B cell (primary cell): ENCODE data around the gene SCAMP1. TPM values are rescaled to one million over a fixed set of nuclear protein-coding genes. Genes with fewer than 3 reads are reported as not detected.

Experiments used
- ATAC-seq: fragments of 200-7000 bp; cut with Tn5 transposase; one replicate; pipeline ENCODE4 v1.10.0; 2021; ENCODE audit warnings: low read depth, mild to moderate bottlenecking, moderate number of reproducible peaks, moderate library complexity
- CTCF ChIA-PET: fragments of 350-600 bp; sonication (Branson Sonifier 250); formaldehyde crosslinking; loops from one replicate; lab custom pipeline; 2021; ENCODE audit warnings: antibody characterized with exemption, inconsistent platforms; lab: Charles Lee
- POLR2A ChIA-PET: fragments of 350-600 bp; sonication (Branson Sonifier 250); formaldehyde crosslinking; loops from one replicate; lab custom pipeline; 2021; ENCODE audit warnings: antibody characterized with exemption; lab: Charles Lee
- DNase-seq: peaks from one replicate; pipeline ENCODE4 v3.0.0; 2013
- H2AFZ ChIP-seq: 2 replicates; pipeline ENCODE4 v1.6.1; 2012; ENCODE audit warnings: mild to moderate bottlenecking, low read depth, low read length; ENCODE audit not compliant: insufficient read depth, poor library complexity, severe bottlenecking
- H3K27ac ChIP-seq, 2 donors: 1 replicate in 1 of 2; 2 replicates in 1 of 2; pipeline ENCODE4 v1.5.1; 2012 to 2013; ENCODE audit warnings: low read length in 2 of 2, mild to moderate bottlenecking in 2 of 2, moderate library complexity in 1 of 2
- H3K27me3 ChIP-seq, 4 experiments: fragments of 200-600 bp in 1 of 4; sonication (generic) in 1 of 4; replicated peaks in 1 of 4; 1 replicate in 2 of 4; 2 replicates in 2 of 4; pipeline versions ENCODE4 v1.6.1 to v1.7.0; 2013 to 2016; ENCODE audit warnings: low read length in 3 of 4, mild to moderate bottlenecking in 2 of 4, mixed read lengths in 1 of 4, moderate library complexity in 1 of 4; ENCODE audit not compliant: insufficient read depth in 4 of 4, control insufficient read depth in 3 of 4; ENCODE audit errors: control extremely low read depth in 1 of 4
- H3K36me3 ChIP-seq, 2 experiments: replicated peaks in 1 of 2; 1 replicate in 1 of 2; 2 replicates in 1 of 2; pipeline versions ENCODE4 v1.6.1 to v1.7.1; 2013; ENCODE audit warnings: low read length in 1 of 2; ENCODE audit not compliant: insufficient read depth in 2 of 2, control insufficient read depth in 1 of 2; ENCODE audit errors: control extremely low read depth in 1 of 2, extremely low read depth in 1 of 2
- H3K4me1 ChIP-seq, 2 donors: fragments of 200-600 bp in 1 of 2; sonication (generic) in 1 of 2; 1 replicate in 1 of 2; 2 replicates in 1 of 2; pipeline versions ENCODE4 v1.5.1 to v1.6.1; 2013 to 2017; ENCODE audit warnings: low read length in 2 of 2; ENCODE audit not compliant: control insufficient read depth in 2 of 2, insufficient read depth in 2 of 2
- H3K4me2 ChIP-seq: replicated peaks from 2 replicates; pipeline ENCODE3; 2012; ENCODE audit warnings: mild to moderate bottlenecking, low read depth, low read length; ENCODE audit not compliant: poor library complexity, severe bottlenecking
- H3K4me3 ChIP-seq, 5 experiments: fragments of 200-600 bp in 1 of 5; sonication (generic) in 1 of 5; 1 replicate in 3 of 5; 2 replicates in 2 of 5; pipeline versions ENCODE4 v1.5.1 to v1.7.0; 2011 to 2016; ENCODE audit warnings: low read length in 4 of 5, mild to moderate bottlenecking in 4 of 5, low read depth in 2 of 5, control low read depth in 1 of 5, moderate library complexity in 1 of 5; ENCODE audit not compliant: insufficient read depth in 1 of 5; ENCODE audit errors: control extremely low read depth in 1 of 5, extremely low read depth in 1 of 5
- H3K79me2 ChIP-seq: fragments of 200-600 bp; sonication (generic); one replicate; pipeline ENCODE4 v1.6.0; 2016; ENCODE audit warnings: low read length; ENCODE audit not compliant: control insufficient read depth, insufficient read depth
- H3K9ac ChIP-seq: fragments of 200-600 bp; sonication (generic); 2 replicates; pipeline ENCODE4 v1.6.1; 2017; ENCODE audit warnings: mild to moderate bottlenecking, low read length, moderate library complexity
- H3K9me3 ChIP-seq, 3 donors: one replicate each; pipeline versions ENCODE4 v1.6.1 to v1.7.1; 2013; ENCODE audit warnings: low read length in 2 of 3; ENCODE audit not compliant: control insufficient read depth in 2 of 3, insufficient read depth in 1 of 3; ENCODE audit errors: control extremely low read depth in 1 of 3
- H4K20me1 ChIP-seq: 2 replicates; pipeline ENCODE4 v1.6.0; 2012; ENCODE audit warnings: mild to moderate bottlenecking, low read length; ENCODE audit not compliant: insufficient read depth, control insufficient read depth, poor library complexity, severe bottlenecking
- H3K27ac Mint-ChIP-seq: one replicate; pipeline ENCODE4 v1.8.0; 2021; ENCODE audit warnings: mixed read lengths
- H3K27me3 Mint-ChIP-seq: one replicate; pipeline ENCODE4 v1.8.0; 2021; ENCODE audit warnings: mixed read lengths
- H3K4me1 Mint-ChIP-seq: one replicate; pipeline ENCODE4 v1.8.0; 2021; ENCODE audit warnings: mixed read lengths
- H3K4me3 Mint-ChIP-seq: one replicate; pipeline ENCODE4 v1.8.0; 2021; ENCODE audit warnings: mixed read lengths
- H3K9me3 Mint-ChIP-seq: one replicate; pipeline ENCODE4 v1.8.0; 2022; ENCODE audit warnings: mixed read lengths; ENCODE audit not compliant: insufficient read depth
- CTCF ChIP-seq: fragments of 200-600 bp; IDR thresholded peaks from one replicate; pipeline ENCODE4 v1.8.0; 2022; ENCODE audit warnings: antibody characterized with exemption, mild to moderate bottlenecking
- EZH2 ChIP-seq: IDR thresholded peaks from 2 replicates; pipeline ENCODE4 v1.6.1; 2012; ENCODE audit warnings: borderline replicate concordance, low read depth, mild to moderate bottlenecking, moderate library complexity, low read length; ENCODE audit not compliant: insufficient read depth, poor library complexity, severe bottlenecking
- WGBS: methylation state at CpG from one replicate; pipeline ENCODE4 v1.1.5; 2013; ENCODE audit warnings: missing lambda C conversion rate; ENCODE audit not compliant: insufficient coverage; 5-methylcytosine and 5-hydroxymethylcytosine counted together
- intact Hi-C: fragments of 100-400 bp; cut with micrococcal nuclease; formaldehyde crosslinking; loops from one replicate; pipeline ENCODE4 v1.10.0; 2022
- polyA plus RNA-seq: library from polyadenylated mRNA; depleted of rRNA; stranded (reverse); fragments of >200 nt; gene quantifications from 2 replicates; pipeline ENCODE4 v1.2.3, GENCODE V29; 2012
- total RNA-seq, 2 donors: library from RNA; stranded (reverse); fragments of 120-200 nt in 1 of 2; gene quantifications; 1 replicate in 1 of 2; 2 replicates in 1 of 2; pipeline versions ENCODE4 v1.2.3 to v1.2.4, GENCODE V29; 2013 to 2022

The SCAMP1 gene
- total and polyA plus RNA-seq, 2 donors (not counting 1 experiment from before 2014, with no cell fraction given) = 3.8 to 25.4 TPM

DNA sequence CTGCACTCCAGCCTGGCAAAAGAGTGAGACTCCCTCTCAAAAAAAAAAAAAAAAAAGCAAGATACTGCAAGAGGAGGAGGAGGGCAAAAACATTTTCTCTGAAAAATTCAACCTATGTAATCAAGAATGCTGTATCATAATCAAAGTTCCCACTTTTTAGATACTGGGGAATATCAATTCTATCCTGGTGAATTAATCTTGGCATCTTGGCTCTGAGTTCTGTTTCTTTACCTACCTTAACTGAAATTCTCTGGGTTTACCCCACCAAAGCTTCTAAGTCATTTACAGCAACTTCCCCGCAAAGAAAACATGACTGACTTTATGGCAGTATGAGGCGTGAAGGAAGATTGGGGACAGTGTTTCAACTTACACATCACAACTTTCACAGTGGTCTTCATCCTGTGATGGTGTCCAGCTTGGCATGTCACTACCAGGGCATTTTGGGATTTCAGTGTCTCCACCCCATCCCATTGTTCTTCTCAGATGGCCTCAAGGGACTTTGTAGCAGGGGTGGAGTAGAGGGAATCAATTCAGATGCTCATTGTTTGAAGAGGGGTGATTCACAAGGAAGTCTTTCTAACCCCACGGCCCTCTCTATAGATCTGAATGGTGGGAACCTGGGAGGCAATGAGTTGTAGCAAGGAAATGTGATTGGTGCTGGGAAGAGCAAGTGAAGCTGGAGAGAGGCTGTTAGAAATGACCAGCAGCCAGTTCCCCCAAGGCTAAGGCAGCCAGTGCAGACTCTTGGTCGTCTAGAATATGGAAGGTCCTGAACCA is 130.5 kb downstream of the SCAMP1 start:
- Histone ChIP-seq H4K20me1 (no peaks in the 10 kb centered on the region), H3K9ac (no peak overlapping the region), H3K4me2 (no peak overlapping the region), H3K27ac (no peak overlapping the region), H3K27me3 (no peaks in the 10 kb centered on the region), H3K79me2 (no peaks in the 10 kb centered on the region), H3K9me3 (no peaks in the 10 kb centered on the region), H3K4me1 (no peaks in the 10 kb centered on the region), H2AFZ (no peak overlapping the region), H3K4me3 (no peak overlapping the region), H3K36me3 (peaks cover 3 to 13% of the 10 kb centered on the region in 2 experiments)
- H3K9me3 Mint-ChIP-seq = no peaks in the 10 kb centered on the region
- ChIA-PET POLR2A (interaction anchor here (0.6 kb wide), 1 partner anchor 159 kb away, joined by 5 read pairs; no protein-coding TSS in a partner anchor), CTCF (interaction anchor here (1.3 kb wide), 1 partner anchor 23 kb away, joined by 4 read pairs; no protein-coding TSS in a partner anchor)
- TF ChIP-seq CTCF = no peak
- no peak for TF ChIP-seq EZH2
- intact Hi-C loops = no loop called here
- H3K27ac Mint-ChIP-seq = no peak overlapping the region
- no peak for ATAC-seq
- DNase-seq = no peak
- 97% methylated on average over 4 of the region's 4 CpGs for WGBS
- peaks cover 3% of the 10 kb centered on the region for H3K4me1 Mint-ChIP-seq
- H3K4me3 Mint-ChIP-seq = no peak overlapping the region
- H3K27me3 Mint-ChIP-seq = no peaks in the 10 kb centered on the region

DNA sequence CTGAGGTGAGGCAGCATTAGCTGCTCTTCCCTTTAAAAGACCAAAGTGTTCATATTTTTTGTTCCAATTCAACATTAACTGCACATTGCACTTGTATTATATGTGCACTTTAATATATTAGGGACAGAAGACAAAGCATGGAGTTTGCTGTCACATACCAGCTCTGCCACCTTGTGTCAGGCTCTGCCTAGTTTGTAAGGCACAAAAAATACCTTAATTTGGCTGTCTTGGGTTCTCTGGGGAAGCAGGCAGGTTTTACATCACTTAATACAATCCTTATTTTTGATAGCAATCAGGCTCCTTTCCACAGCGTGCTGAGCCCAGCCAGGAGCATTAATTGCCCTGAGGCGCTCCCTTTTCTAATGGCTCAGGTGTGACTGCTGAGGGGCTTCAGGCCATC is 131.8 kb downstream of the SCAMP1 start:
- 100% methylated on average over 2 of the region's 2 CpGs for WGBS
- H2AFZ ChIP-seq = no peak overlapping the region
- no peak overlapping the region for H3K27ac Mint-ChIP-seq
- ChIA-PET CTCF (interaction anchor here (0.6 to 1.3 kb wide), 2 partner anchors 25 to 126 kb away, joined by 3 to 4 read pairs; no protein-coding TSS in a partner anchor), POLR2A (no interaction called here)
- peaks cover 12% of the 10 kb centered on the region for H3K4me1 Mint-ChIP-seq
- intact Hi-C loops = no loop called here
- no peak overlapping the region for H3K4me3 Mint-ChIP-seq
- no peak overlapping the region for H3K9ac ChIP-seq
- TF ChIP-seq EZH2 (no peak), CTCF (no peak)
- no peaks in the 10 kb centered on the region for H3K27me3 ChIP-seq
- ATAC-seq (no peak), DNase-seq (no peak)
- no peaks in the 10 kb centered on the region for H3K4me1 ChIP-seq
- H3K9me3 Mint-ChIP-seq = no peaks in the 10 kb centered on the region
- H3K79me2 ChIP-seq = no peaks in the 10 kb centered on the region
- no peaks in the 10 kb centered on the region for H3K27me3 Mint-ChIP-seq
- H3K36me3 ChIP-seq = peaks cover 2 to 13% of the 10 kb centered on the region in 2 experiments
- H3K27ac ChIP-seq = no peak overlapping the region
- no peak overlapping the region for H3K4me3 ChIP-seq
- no peak overlapping the region for H3K4me2 ChIP-seq
- no peaks in the 10 kb centered on the region for H4K20me1 ChIP-seq
- H3K9me3 ChIP-seq = no peaks in the 10 kb centered on the region
